ENCODE results near the gene FIGLA. TPM values are rescaled to one million over a fixed set of nuclear protein-coding genes. Genes with fewer than 3 reads are reported as not detected.

The FIGLA gene
- total and polyA plus RNA-seq, 2 experiments from 2014 or later = not detected

DNA sequence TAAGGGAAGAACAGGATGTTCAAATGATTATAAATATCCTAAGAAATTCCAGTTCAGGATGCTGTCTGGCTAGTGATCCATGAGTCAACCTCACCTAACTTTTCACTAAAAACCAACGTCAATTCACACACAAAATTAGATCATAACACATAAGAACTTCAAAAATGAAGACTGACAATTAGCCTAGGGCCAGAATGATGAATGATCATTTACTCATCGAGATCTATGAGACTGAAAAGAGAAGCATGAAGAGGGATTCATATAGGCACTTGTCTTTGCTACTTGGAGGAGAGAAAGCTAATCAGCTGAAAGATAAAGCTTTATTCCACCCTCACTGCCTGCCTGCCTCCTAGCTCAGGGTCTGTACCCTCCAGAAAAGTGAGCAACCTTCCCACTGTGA lies 52.3 kb downstream of the FIGLA start (continued):
- TF ChIP-seq, protein P1, sequence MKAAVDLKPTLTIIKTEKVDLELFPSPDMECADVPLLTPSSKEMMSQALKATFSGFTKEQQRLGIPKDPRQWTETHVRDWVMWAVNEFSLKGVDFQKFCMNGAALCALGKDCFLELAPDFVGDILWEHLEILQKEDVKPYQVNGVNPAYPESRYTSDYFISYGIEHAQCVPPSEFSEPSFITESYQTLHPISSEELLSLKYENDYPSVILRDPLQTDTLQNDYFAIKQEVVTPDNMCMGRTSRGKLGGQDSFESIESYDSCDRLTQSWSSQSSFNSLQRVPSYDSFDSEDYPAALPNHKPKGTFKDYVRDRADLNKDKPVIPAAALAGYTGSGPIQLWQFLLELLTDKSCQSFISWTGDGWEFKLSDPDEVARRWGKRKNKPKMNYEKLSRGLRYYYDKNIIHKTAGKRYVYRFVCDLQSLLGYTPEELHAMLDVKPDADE (IDR thresholded peaks at IDR 0.05) = no peak

DNA sequence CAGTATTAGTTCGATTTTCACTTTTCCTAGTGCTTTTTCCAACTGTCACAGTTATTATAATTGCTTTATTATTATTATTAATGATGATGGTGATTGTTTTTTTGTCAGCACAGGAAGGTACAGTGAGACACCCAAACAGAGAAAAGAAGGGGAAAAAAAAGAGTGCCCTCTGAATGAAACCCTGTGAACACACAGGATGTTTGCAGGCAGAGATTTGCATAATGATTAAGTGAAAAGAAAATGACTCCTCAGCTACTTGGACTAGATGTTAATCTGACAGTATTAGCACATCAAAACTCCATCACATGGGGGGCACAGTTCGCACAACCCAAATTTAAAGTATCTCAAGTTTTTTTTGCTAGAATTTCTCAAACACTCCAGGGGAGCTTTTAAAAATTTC lies 55.4 kb downstream of the FIGLA start:
- Mint-ChIP-seq H3K27me3 (ENCODE audit: insufficient read depth, low read depth, poor library complexity) (peaks cover 9% of the 10 kb centered on the region), H3K9me3 (no peaks in the 10 kb centered on the region), H3K36me3 (ENCODE audit: low read depth) (peaks cover 8% of the 10 kb centered on the region; the same call in 2 of the 3 replicates), H3K4me3 (peak overlapping the region; percentile 61), H3K4me1 (peaks cover 79% of the 10 kb centered on the region), H3K27ac (peak overlapping the region; percentile 91)
- DNase-seq (ENCODE audit: low spot score) (no peak), ATAC-seq (no peak; the same call in 2 of the 3 replicates)
- Histone ChIP-seq H4K20me1 (replicated peaks; ENCODE audit: insufficient read depth) (peaks cover 44% of the 10 kb centered on the region), H3F3A (replicated peaks; ENCODE audit: low read depth) (peaks cover 19% of the 10 kb centered on the region; the same call in 1 of the 2 replicates), H3K4me1 (ENCODE audit: insufficient read depth) (peaks cover 74% of the 10 kb centered on the region), H3K9me2 (ENCODE audit: insufficient read depth) (no peaks in the 10 kb centered on the region), H3K27me3 (ENCODE audit: insufficient read depth) (no peaks in the 10 kb centered on the region), H3K79me2 (replicated peaks; ENCODE audit: insufficient read depth) (peaks cover 89% of the 10 kb centered on the region), H2AFZ (no peak overlapping the region), H3K4me2 (peak overlapping the region; percentile 61), H3K4me3 (peak overlapping the region; percentile 37), H3K27ac (ENCODE audit: low read depth) (peak overlapping the region; percentile 68), H3K36me3 (ENCODE audit: insufficient read depth) (no peaks in the 10 kb centered on the region; the same call in 1 of the 2 replicates)
- TF ChIP-seq ZNF114 (CRISPR knock-in tag; IDR thresholded peaks at IDR 0.05) (no peak), STAT1 (IDR thresholded peaks at IDR 0.05; ENCODE audit: unreplicated experiment) (no peak), POLR2AphosphoS5 (IDR thresholded peaks at IDR 0.05; ENCODE audit: low read depth) (no peak), NANOG (IDR thresholded peaks at IDR 0.05; ENCODE audit: borderline replicate concordance) (0 out of 2 replicates have a peak, but pooled peaks have one; percentile 8)
- TF ChIP-seq, protein P1 (IDR thresholded peaks at IDR 0.05) = no peak

DNA sequence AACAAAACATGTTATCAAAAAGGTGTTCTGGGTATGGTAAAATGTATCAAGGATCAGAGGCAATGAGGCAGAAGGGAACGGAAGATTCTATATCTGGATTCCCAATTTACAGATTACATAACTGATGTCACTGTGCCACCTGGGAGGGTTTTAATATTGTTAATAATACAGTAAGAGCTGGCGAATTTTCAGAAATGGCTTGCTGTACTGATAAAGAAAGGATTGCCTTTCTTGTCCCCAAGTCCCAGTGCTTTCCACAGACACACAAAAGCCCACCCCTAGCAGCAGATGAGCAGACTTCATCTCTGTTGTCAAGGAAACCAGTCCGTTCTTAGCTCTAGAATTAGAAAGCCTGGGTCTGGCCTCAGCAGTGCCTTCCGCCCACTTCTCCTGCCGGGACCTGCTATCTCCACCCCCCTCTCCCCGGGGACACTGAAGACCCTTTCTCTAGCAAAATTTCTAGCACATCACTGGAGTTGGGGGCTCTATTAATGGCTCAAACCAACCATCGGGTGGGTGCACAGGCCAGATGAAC lies 56.7 kb downstream of the FIGLA start:
- H3K4me1 Mint-ChIP-seq = peaks cover 87% of the 10 kb centered on the region
- no peaks in the 10 kb centered on the region for H3K9me3 Mint-ChIP-seq
- H3K9me2 ChIP-seq (ENCODE audit: insufficient read depth) = no peaks in the 10 kb centered on the region
- H3K4me2 ChIP-seq = peak overlapping the region; percentile 61
- ATAC-seq (peak; percentile 51), DNase-seq (ENCODE audit: low spot score) (peak; percentile 48)
- no peak overlapping the region for H2AFZ ChIP-seq
- peak overlapping the region; percentile 68 for H3K27ac ChIP-seq (ENCODE audit: low read depth)
- no peaks in the 10 kb centered on the region for H3K27me3 ChIP-seq (ENCODE audit: insufficient read depth)
- peak overlapping the region; percentile 59 for H3K4me3 Mint-ChIP-seq
- peaks cover 89% of the 10 kb centered on the region for H3K79me2 ChIP-seq (replicated peaks; ENCODE audit: insufficient read depth)
- H3K4me1 ChIP-seq (ENCODE audit: insufficient read depth) = peaks cover 85% of the 10 kb centered on the region
- H3K4me3 ChIP-seq = peak overlapping the region; percentile 37
- H3K27me3 Mint-ChIP-seq (ENCODE audit: insufficient read depth, low read depth, poor library complexity) = peaks cover 12% of the 10 kb centered on the region
- H3F3A ChIP-seq (replicated peaks; ENCODE audit: low read depth) = peaks cover 19% of the 10 kb centered on the region; the same call in 1 of the 2 replicates
- no peaks in the 10 kb centered on the region; the same call in 1 of the 2 replicates for H3K36me3 ChIP-seq (ENCODE audit: insufficient read depth)
- peak overlapping the region; percentile 83 for H3K27ac Mint-ChIP-seq
- peaks cover 44% of the 10 kb centered on the region for H4K20me1 ChIP-seq (replicated peaks; ENCODE audit: insufficient read depth)
- H3K36me3 Mint-ChIP-seq (ENCODE audit: low read depth) = peaks cover 10% of the 10 kb centered on the region
- TF ChIP-seq POLR2AphosphoS5 (IDR thresholded peaks at IDR 0.05; ENCODE audit: low read depth) (no peak), NANOG (IDR thresholded peaks at IDR 0.05; ENCODE audit: borderline replicate concordance) (no peak), ZNF114 (CRISPR knock-in tag; IDR thresholded peaks at IDR 0.05) (no peak), EZH2phosphoT487 (IDR thresholded peaks at IDR 0.05; ENCODE audit: unreplicated experiment) (no peak), STAT1 (IDR thresholded peaks at IDR 0.05; ENCODE audit: unreplicated experiment) (no peak), JUNB (IDR thresholded peaks at IDR 0.05; ENCODE audit: unreplicated experiment) (no peak), ZNF331 (CRISPR knock-in tag; IDR thresholded peaks at IDR 0.05; ENCODE audit: low read depth) (no peak), EZH2 (IDR thresholded peaks at IDR 0.05; ENCODE audit: low read depth, unreplicated experiment) (no peak)
- TF ChIP-seq, protein P2, sequence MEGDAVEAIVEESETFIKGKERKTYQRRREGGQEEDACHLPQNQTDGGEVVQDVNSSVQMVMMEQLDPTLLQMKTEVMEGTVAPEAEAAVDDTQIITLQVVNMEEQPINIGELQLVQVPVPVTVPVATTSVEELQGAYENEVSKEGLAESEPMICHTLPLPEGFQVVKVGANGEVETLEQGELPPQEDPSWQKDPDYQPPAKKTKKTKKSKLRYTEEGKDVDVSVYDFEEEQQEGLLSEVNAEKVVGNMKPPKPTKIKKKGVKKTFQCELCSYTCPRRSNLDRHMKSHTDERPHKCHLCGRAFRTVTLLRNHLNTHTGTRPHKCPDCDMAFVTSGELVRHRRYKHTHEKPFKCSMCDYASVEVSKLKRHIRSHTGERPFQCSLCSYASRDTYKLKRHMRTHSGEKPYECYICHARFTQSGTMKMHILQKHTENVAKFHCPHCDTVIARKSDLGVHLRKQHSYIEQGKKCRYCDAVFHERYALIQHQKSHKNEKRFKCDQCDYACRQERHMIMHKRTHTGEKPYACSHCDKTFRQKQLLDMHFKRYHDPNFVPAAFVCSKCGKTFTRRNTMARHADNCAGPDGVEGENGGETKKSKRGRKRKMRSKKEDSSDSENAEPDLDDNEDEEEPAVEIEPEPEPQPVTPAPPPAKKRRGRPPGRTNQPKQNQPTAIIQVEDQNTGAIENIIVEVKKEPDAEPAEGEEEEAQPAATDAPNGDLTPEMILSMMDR (conservative IDR thresholded peaks at IDR 0.05; ENCODE audit: low read depth in 2 of 2) = no peak
- TF ChIP-seq, protein P1 (IDR thresholded peaks at IDR 0.05) = no peak
- TF ChIP-seq, protein P3, sequence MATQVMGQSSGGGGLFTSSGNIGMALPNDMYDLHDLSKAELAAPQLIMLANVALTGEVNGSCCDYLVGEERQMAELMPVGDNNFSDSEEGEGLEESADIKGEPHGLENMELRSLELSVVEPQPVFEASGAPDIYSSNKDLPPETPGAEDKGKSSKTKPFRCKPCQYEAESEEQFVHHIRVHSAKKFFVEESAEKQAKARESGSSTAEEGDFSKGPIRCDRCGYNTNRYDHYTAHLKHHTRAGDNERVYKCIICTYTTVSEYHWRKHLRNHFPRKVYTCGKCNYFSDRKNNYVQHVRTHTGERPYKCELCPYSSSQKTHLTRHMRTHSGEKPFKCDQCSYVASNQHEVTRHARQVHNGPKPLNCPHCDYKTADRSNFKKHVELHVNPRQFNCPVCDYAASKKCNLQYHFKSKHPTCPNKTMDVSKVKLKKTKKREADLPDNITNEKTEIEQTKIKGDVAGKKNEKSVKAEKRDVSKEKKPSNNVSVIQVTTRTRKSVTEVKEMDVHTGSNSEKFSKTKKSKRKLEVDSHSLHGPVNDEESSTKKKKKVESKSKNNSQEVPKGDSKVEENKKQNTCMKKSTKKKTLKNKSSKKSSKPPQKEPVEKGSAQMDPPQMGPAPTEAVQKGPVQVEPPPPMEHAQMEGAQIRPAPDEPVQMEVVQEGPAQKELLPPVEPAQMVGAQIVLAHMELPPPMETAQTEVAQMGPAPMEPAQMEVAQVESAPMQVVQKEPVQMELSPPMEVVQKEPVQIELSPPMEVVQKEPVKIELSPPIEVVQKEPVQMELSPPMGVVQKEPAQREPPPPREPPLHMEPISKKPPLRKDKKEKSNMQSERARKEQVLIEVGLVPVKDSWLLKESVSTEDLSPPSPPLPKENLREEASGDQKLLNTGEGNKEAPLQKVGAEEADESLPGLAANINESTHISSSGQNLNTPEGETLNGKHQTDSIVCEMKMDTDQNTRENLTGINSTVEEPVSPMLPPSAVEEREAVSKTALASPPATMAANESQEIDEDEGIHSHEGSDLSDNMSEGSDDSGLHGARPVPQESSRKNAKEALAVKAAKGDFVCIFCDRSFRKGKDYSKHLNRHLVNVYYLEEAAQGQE (IDR thresholded peaks at IDR 0.05; ENCODE audit: unreplicated experiment) = no peak

Measured in GM23338 (cell line).